Trophoblast cell (in vitro differentiated cells and primary cell): ENCODE results near the gene CRY1.

Experiments
- DNase-seq, 2 donors: peaks; one replicate each; pipeline ENCODE4 v3.0.0-alpha.2; 2016
- H2AFZ ChIP-seq: 2 replicates; pipeline ENCODE4 v1.6.1; 2013; ENCODE audit warnings: low read length, moderate library complexity, mild to moderate bottlenecking; ENCODE audit not compliant: insufficient read depth, poor library complexity
- H2AK5ac ChIP-seq: 2 replicates; pipeline ENCODE4 v1.6.1; 2013; ENCODE audit warnings: mild to moderate bottlenecking, low read length
- H2BK120ac ChIP-seq: 2 replicates; pipeline ENCODE4 v1.6.1; 2013; ENCODE audit warnings: low read length, mild to moderate bottlenecking, moderate library complexity; ENCODE audit not compliant: insufficient read depth, poor library complexity
- H2BK12ac ChIP-seq: 2 replicates; pipeline ENCODE4 v1.6.1; 2013; ENCODE audit warnings: mild to moderate bottlenecking, low read length, moderate library complexity
- H2BK5ac ChIP-seq: 2 replicates; pipeline ENCODE4 v1.6.1; 2013; ENCODE audit warnings: low read length, low read depth, moderate library complexity, mild to moderate bottlenecking; ENCODE audit not compliant: poor library complexity
- H3K14ac ChIP-seq: 2 replicates; pipeline ENCODE4 v1.6.1; 2013; ENCODE audit warnings: mild to moderate bottlenecking, low read length
- H3K18ac ChIP-seq: 2 replicates; pipeline ENCODE4 v1.6.1; 2013; ENCODE audit warnings: mild to moderate bottlenecking, low read length
- H3K23ac ChIP-seq: 2 replicates; pipeline ENCODE4 v1.6.1; 2013; ENCODE audit warnings: low read length
- H3K27ac ChIP-seq: 2 replicates; pipeline ENCODE4 v1.5.1; 2013; ENCODE audit warnings: low read depth, mild to moderate bottlenecking, inconsistent platforms, low read length, moderate library complexity
- H3K27me3 ChIP-seq: 2 replicates; pipeline ENCODE4 v1.6.1; 2013; ENCODE audit warnings: inconsistent platforms, mild to moderate bottlenecking, low read length, moderate library complexity; ENCODE audit not compliant: insufficient read depth
- H3K36me3 ChIP-seq, 2 experiments: 1 replicate in 1 of 2; 2 replicates in 1 of 2; pipeline ENCODE4 v1.6.1; 2013; ENCODE audit warnings: low read length in 2 of 2, mild to moderate bottlenecking in 2 of 2, moderate library complexity in 1 of 2; ENCODE audit not compliant: insufficient read depth in 2 of 2, control insufficient read depth in 1 of 2
- H3K4ac ChIP-seq: 2 replicates; pipeline ENCODE4 v1.6.1; 2013; ENCODE audit warnings: low read depth, mild to moderate bottlenecking, low read length, moderate library complexity
- H3K4me1 ChIP-seq, 2 experiments: 1 replicate in 1 of 2; 2 replicates in 1 of 2; pipeline ENCODE4 v1.6.1; 2013; ENCODE audit warnings: low read length in 2 of 2, mild to moderate bottlenecking in 2 of 2, moderate library complexity in 1 of 2; ENCODE audit not compliant: insufficient read depth in 2 of 2, control insufficient read depth in 1 of 2
- H3K4me2 ChIP-seq: 2 replicates; pipeline ENCODE4 v1.6.1; 2013; ENCODE audit warnings: inconsistent platforms, mild to moderate bottlenecking, low read length, moderate library complexity
- H3K4me3 ChIP-seq: 2 replicates; pipeline ENCODE4 v1.5.1; 2013; ENCODE audit warnings: mild to moderate bottlenecking, low read depth, low read length, inconsistent platforms
- H3K79me1 ChIP-seq: one replicate; pipeline ENCODE4 v1.6.1; 2013; ENCODE audit warnings: low read length
- H3K79me2 ChIP-seq: 2 replicates; pipeline ENCODE4 v1.6.1; 2013; ENCODE audit warnings: low read length, mild to moderate bottlenecking; ENCODE audit not compliant: control insufficient read depth, insufficient read depth, poor library complexity
- H3K9ac ChIP-seq: 2 replicates; pipeline ENCODE4 v1.6.1; 2013; ENCODE audit warnings: mild to moderate bottlenecking, low read length
- H3K9me3 ChIP-seq: 2 replicates; pipeline ENCODE4 v1.6.1; 2013; ENCODE audit warnings: low read depth, mild to moderate bottlenecking, control low read depth, inconsistent platforms, low read length; ENCODE audit not compliant: insufficient read depth
- H4K12ac ChIP-seq: 2 replicates; pipeline ENCODE4 v1.6.1; 2013; ENCODE audit warnings: low read depth, mild to moderate bottlenecking, low read length, moderate library complexity
- H4K8ac ChIP-seq: 2 replicates; pipeline ENCODE4 v1.6.1; 2013; ENCODE audit warnings: low read depth, mild to moderate bottlenecking, low read length, moderate library complexity
- H4K91ac ChIP-seq: one replicate; pipeline ENCODE4 v1.6.1; 2013; ENCODE audit warnings: low read depth, mild to moderate bottlenecking, low read length, moderate library complexity
- WGBS: extraction: QIAGEN DNeasy Blood & Tissue Kit; methylation state at CpG from one replicate; pipeline ENCODE4 v1.1.7; 2013; ENCODE audit warnings: missing lambda C conversion rate; ENCODE audit not compliant: insufficient read length, insufficient coverage; ENCODE audit errors: extremely low coverage; 5-methylcytosine and 5-hydroxymethylcytosine counted together

Gene CRY1

DNA sequence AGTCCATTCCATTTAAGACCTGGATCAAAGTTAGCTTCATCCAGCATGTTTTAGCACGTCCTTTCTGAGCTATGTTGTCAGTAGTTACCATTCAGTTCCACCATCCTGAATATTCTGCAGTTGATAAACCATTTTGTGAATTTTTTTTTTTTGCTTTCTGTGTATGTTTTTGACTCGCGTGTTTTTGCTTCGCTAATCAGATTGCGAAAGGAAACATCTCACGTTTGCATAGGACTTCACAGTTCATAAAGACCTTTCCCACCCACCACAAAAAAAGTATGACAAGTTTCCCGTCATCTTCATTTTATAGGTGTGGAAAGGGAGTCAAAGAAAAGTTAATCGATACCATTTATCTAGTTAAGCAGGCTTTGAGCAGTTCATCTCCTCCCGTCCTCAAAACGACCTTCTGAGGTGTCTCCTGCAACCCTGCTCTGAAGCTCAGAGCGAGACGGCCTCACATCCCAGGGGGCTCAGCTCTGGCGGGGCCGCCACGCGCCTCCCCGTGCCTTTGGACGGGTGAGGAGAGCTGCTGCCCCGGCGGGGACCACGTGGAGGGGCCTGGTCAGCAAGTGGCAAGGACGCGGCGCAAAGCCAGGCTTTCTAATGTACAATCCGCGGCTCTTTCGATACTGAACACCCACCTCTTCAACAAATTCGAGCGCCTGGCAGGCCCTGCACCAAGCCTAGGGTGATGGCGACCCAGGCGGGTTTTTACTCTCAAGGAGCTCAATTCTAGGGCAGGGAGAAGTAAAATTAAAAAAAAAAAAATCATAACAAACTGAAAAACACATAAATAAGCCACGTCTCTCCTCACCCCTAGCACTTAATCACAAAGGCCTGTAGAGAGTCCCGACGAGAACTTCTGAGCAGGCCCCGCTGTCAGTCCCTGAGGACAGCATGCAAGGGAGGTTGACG, 138.6 kb downstream of the CRY1 start:
- peaks cover 12% of the 10 kb centered on the region for H3K79me1 ChIP-seq
- no peak overlapping the region for H2BK12ac ChIP-seq
- H3K14ac ChIP-seq = peak overlapping the region; percentile 32
- no peak overlapping the region for H2BK120ac ChIP-seq
- H2AFZ ChIP-seq = peak overlapping the region; percentile 66
- no peaks in the 10 kb centered on the region for H3K27me3 ChIP-seq
- H3K18ac ChIP-seq = no peak overlapping the region
- H3K4me1 ChIP-seq = peaks cover 3 to 5% of the 10 kb centered on the region in 2 experiments
- H4K8ac ChIP-seq = peak overlapping the region; percentile 32
- peak overlapping the region; percentile 4 for H3K4ac ChIP-seq
- H3K79me2 ChIP-seq = peaks cover 9% of the 10 kb centered on the region
- H3K4me2 ChIP-seq = peak overlapping the region; percentile 85
- H3K36me3 ChIP-seq = peaks cover 0 to 2% of the 10 kb centered on the region in 2 experiments
- no peak overlapping the region for H2BK5ac ChIP-seq
- H4K12ac ChIP-seq = peak overlapping the region; percentile 27
- H3K9ac ChIP-seq = peak overlapping the region; percentile 26
- H3K27ac ChIP-seq = no peak overlapping the region
- H3K23ac ChIP-seq = no peak overlapping the region
- H4K91ac ChIP-seq = peak overlapping the region; percentile 19
- H3K9me3 ChIP-seq = no peaks in the 10 kb centered on the region
- H2AK5ac ChIP-seq = no peak overlapping the region
- no peak for DNase-seq
- WGBS = no CpG with 5 or more reads among the region's 36 CpGs
- H3K4me3 ChIP-seq = peak overlapping the region; percentile 99

- no peak overlapping the region for H2AFZ ChIP-seq
- no peak overlapping the region for H3K4me2 ChIP-seq
- WGBS = no CpG with 5 or more reads among the region's 12 CpGs
- no peak overlapping the region for H3K23ac ChIP-seq
- no peak overlapping the region for H3K4ac ChIP-seq
- peaks cover 9% of the 10 kb centered on the region for H3K79me2 ChIP-seq
- H3K4me3 ChIP-seq = no peak overlapping the region
- H3K27ac ChIP-seq = no peak overlapping the region
- no peak overlapping the region for H3K14ac ChIP-seq
- H3K9ac ChIP-seq = no peak overlapping the region
- H3K18ac ChIP-seq = no peak overlapping the region
- DNase-seq = no peak
- H2BK12ac ChIP-seq = no peak overlapping the region
- H2AK5ac ChIP-seq = no peak overlapping the region
- H2BK5ac ChIP-seq = no peak overlapping the region
- peaks cover 12% of the 10 kb centered on the region for H3K79me1 ChIP-seq
- H4K91ac ChIP-seq = no peak overlapping the region
- H4K12ac ChIP-seq = no peak overlapping the region
- no peaks in the 10 kb centered on the region for H3K9me3 ChIP-seq
- no peak overlapping the region for H2BK120ac ChIP-seq
- H3K27me3 ChIP-seq = no peaks in the 10 kb centered on the region
- no peak overlapping the region for H4K8ac ChIP-seq
- H3K4me1 ChIP-seq = peaks cover 3 to 5% of the 10 kb centered on the region in 2 experiments
- H3K36me3 ChIP-seq = peaks cover 0 to under 1% of the 10 kb centered on the region in 2 experiments
Observed at GRCh38 chr12:106953352-106954250, 139.7 kb downstream of the CRY1 start.

DNA sequence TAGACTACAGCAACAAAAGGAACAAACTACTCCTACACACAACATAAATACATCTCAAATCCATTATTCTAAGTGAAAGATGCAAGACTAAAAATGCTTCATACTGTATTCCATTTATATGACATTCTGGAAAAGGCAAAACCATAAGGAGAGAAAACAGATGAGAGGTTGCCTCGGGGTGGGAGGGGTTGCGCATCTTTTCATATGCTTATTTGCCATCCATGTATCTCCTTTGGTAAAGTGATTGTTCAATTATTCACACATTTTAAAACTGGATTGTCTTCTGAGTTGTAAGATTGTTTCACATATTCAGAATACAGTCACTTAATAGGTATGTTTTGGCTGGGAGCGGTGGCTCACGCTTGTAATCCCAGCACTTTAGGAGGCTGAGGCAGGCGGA, 142.8 kb downstream of the CRY1 start:
- no peak overlapping the region for H4K12ac ChIP-seq
- H3K18ac ChIP-seq = no peak overlapping the region
- no peak overlapping the region for H3K14ac ChIP-seq
- H3K4ac ChIP-seq = no peak overlapping the region
- no peaks in the 10 kb centered on the region for H3K79me2 ChIP-seq
- H3K4me3 ChIP-seq = no peak overlapping the region
- H2BK5ac ChIP-seq = no peak overlapping the region
- H3K4me2 ChIP-seq = no peak overlapping the region
- peaks cover 3 to 5% of the 10 kb centered on the region in 2 experiments for H3K4me1 ChIP-seq
- H2BK12ac ChIP-seq = no peak overlapping the region
- H2BK120ac ChIP-seq = no peak overlapping the region
- H3K36me3 ChIP-seq = no peaks in the 10 kb centered on the region
- no peak overlapping the region for H3K27ac ChIP-seq
- no peaks in the 10 kb centered on the region for H3K9me3 ChIP-seq
- H3K23ac ChIP-seq = no peak overlapping the region
- no peak overlapping the region for H4K91ac ChIP-seq
- H3K27me3 ChIP-seq = no peaks in the 10 kb centered on the region
- no peak overlapping the region for H4K8ac ChIP-seq
- H2AK5ac ChIP-seq = no peak overlapping the region
- no peak overlapping the region for H3K9ac ChIP-seq
- no peak for DNase-seq
- no peak overlapping the region for H2AFZ ChIP-seq
- WGBS = no CpG with 5 or more reads among the region's 5 CpGs
- peaks cover 2% of the 10 kb centered on the region for H3K79me1 ChIP-seq

- Histone ChIP-seq H3K9me3 (peaks cover 2% of the 10 kb centered on the region), H2BK12ac (no peak overlapping the region), H3K23ac (no peak overlapping the region), H4K8ac (no peak overlapping the region), H3K4me2 (no peak overlapping the region), H4K91ac (no peak overlapping the region), H3K9ac (no peak overlapping the region), H2AFZ (no peak overlapping the region), H2BK120ac (no peak overlapping the region), H2AK5ac (no peak overlapping the region), H3K27ac (no peak overlapping the region), H3K4me1 (no peaks in the 10 kb centered on the region), H3K27me3 (no peaks in the 10 kb centered on the region), H3K14ac (no peak overlapping the region), H2BK5ac (no peak overlapping the region), H3K4me3 (no peak overlapping the region), H3K79me2 (no peaks in the 10 kb centered on the region), H4K12ac (no peak overlapping the region), H3K79me1 (no peaks in the 10 kb centered on the region), H3K36me3 (no peaks in the 10 kb centered on the region), H3K18ac (no peak overlapping the region), H3K4ac (no peak overlapping the region)
- DNase-seq = no peak
Observed at GRCh38 chr12:106947461-106947860, 145.9 kb downstream of the CRY1 start.
